NCI-H2171 treated with DMSO at 0.1 percent for 48 hours (cell line): ENCODE measurements around the gene RGR.

Experiments
- DNase-seq: peaks from one replicate; lab custom pipeline; 2025; lab: John Stamatoyannopoulos, UW

The RGR gene

GRCh38 chr10:84296091-84296981, 51.5 kb downstream of the RGR start:
- no peak for DNase-seq

DNA sequence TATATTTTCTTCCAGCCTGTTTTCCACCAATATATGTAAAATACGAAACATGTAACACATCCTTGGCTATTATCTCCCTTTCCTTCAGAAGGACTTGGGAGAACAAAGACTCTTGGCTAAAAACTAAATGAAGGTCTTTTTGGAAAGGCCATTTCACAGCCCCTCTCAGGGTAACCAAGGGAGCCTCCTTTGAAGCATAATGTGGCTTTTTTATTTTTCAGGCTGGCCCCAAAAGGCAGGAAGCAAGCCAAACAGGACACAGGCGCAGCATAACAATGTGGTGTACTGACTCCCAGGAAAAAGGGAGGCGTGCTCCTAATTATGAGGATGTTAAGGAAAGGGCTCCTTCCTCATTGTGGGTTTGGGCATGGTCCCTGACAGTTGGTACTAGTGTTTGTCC, 53.2 kb downstream of the RGR start:
- DNase-seq, result no peak

- DNase-seq, result no peak
Measured at GRCh38 chr10:84302223-84302622, 57.4 kb downstream of the RGR start.

GRCh38 chr10:84306751-84307384, 62.0 kb downstream of the RGR start:
- no peak for DNase-seq

GRCh38 chr10:84308021-84308420, 63.2 kb downstream of the RGR start:
- no peak for DNase-seq

GRCh38 chr10:84308481-84309304, 63.8 kb downstream of the RGR start:
- peak; percentile 41 for DNase-seq
